Epithelial cell of proximal tubule (primary cell): Measurements from ENCODE around the gene DCUN1D2. TPM values are rescaled to one million over a fixed set of nuclear protein-coding genes. Genes with fewer than 3 reads are reported as not detected.

Experiments used
- DNase-seq: peaks from one replicate; pipeline ENCODE4 v3.0.0-alpha.2; 2011; ENCODE audit warnings: low read depth
- H3K4me3 ChIP-seq: 2 replicates; pipeline ENCODE4 v1.5.1; 2011; ENCODE audit warnings: low read depth, mild to moderate bottlenecking, low read length
- CTCF ChIP-seq: conservative IDR thresholded peaks from 2 replicates; pipeline ENCODE4 v1.5.1; 2012; ENCODE audit warnings: low read depth, mild to moderate bottlenecking, low read length
- total RNA-seq: library from RNA; depleted of rRNA; stranded (reverse); fragments of >200 nt; gene quantifications from 2 replicates; pipeline ENCODE4 v1.2.3, GENCODE V29; 2015

DCUN1D2 gene
- total RNA-seq, 1 donor from 2014 or later: 8.7 TPM

- H3K4me3 ChIP-seq: no peak overlapping the region
- no peak for DNase-seq
- no peak for TF ChIP-seq CTCF
These were observed 22.5 kb downstream of the DCUN1D2 start for GRCh38 chr13:113468029-113468428.

- DNase-seq: no peak
- no peak overlapping the region for H3K4me3 ChIP-seq
- TF ChIP-seq CTCF: no peak
These were observed 24.1 kb downstream of the DCUN1D2 start for GRCh38 chr13:113466383-113466782.

GRCh38 chr13:113465300-113465699 lies 25.2 kb downstream of the DCUN1D2 start:
- no peak overlapping the region for H3K4me3 ChIP-seq
- TF ChIP-seq CTCF: no peak
- DNase-seq: no peak

- TF ChIP-seq CTCF: no peak
- no peak overlapping the region for H3K4me3 ChIP-seq
- DNase-seq: no peak
These were observed 26.0 kb downstream of the DCUN1D2 start for GRCh38 chr13:113464476-113464875.

- H3K4me3 ChIP-seq: no peak overlapping the region
- DNase-seq: no peak
- no peak for TF ChIP-seq CTCF
These were observed 29.3 kb downstream of the DCUN1D2 start for GRCh38 chr13:113461022-113461751.

GRCh38 chr13:113460599-113460998 lies 29.9 kb downstream of the DCUN1D2 start:
- no peak overlapping the region for H3K4me3 ChIP-seq
- TF ChIP-seq CTCF: no peak
- no peak for DNase-seq

GRCh38 chr13:113460064-113460555 lies 30.4 kb downstream of the DCUN1D2 start:
- no peak overlapping the region for H3K4me3 ChIP-seq
- no peak for DNase-seq
- no peak for TF ChIP-seq CTCF
